Nephron (organoid): ENCODE data around the gene CXCL6.

Experiments used
- H3K27ac Mint-ChIP-seq, 3 experiments: 2 replicates each; pipeline ENCODE4 v1.8.0; 2020; ENCODE audit warnings: mixed read lengths in 3 of 3, mild to moderate bottlenecking in 2 of 3, moderate library complexity in 1 of 3
- H3K27me3 Mint-ChIP-seq: 2 replicates; pipeline ENCODE4 v1.8.0; 2021; ENCODE audit warnings: low read depth, mild to moderate bottlenecking, moderate library complexity, mixed read lengths
- H3K36me3 Mint-ChIP-seq: 2 replicates; pipeline ENCODE4 v1.8.0; 2020; ENCODE audit warnings: low read depth, mixed read lengths
- H3K4me1 Mint-ChIP-seq: 2 replicates; pipeline ENCODE4 v1.8.0; 2020; ENCODE audit warnings: mixed read lengths
- H3K4me3 Mint-ChIP-seq, 3 experiments: 2 replicates each; pipeline ENCODE4 v1.8.0; 2020; ENCODE audit warnings: mild to moderate bottlenecking in 3 of 3, mixed read lengths in 3 of 3, moderate library complexity in 2 of 3
- H3K9me3 Mint-ChIP-seq: 2 replicates; pipeline ENCODE4 v1.8.0; 2020; ENCODE audit warnings: mixed read lengths
- CTCF ChIP-seq, 3 experiments: fragments of 200-600 bp; sonication (generic); IDR thresholded peaks; one replicate each; pipeline ENCODE4 v1.5.0; 2021; ENCODE audit warnings: antibody characterized with exemption in 3 of 3; ENCODE audit not compliant: unreplicated experiment in 3 of 3

The CXCL6 gene

GRCh38 chr4:73810191-73810590, 26.3 kb upstream of the CXCL6 start:
- H3K4me1 Mint-ChIP-seq = no peaks in the 10 kb centered on the region
- H3K9me3 Mint-ChIP-seq = no peaks in the 10 kb centered on the region
- no peaks in the 10 kb centered on the region for H3K27me3 Mint-ChIP-seq
- no peak overlapping the region for H3K4me3 Mint-ChIP-seq
- TF ChIP-seq CTCF (IDR thresholded peaks at IDR 0.05; ENCODE audit: unreplicated experiment in 3 of 3) = no peak
- H3K36me3 Mint-ChIP-seq = no peaks in the 10 kb centered on the region
- no peak overlapping the region for H3K27ac Mint-ChIP-seq

GRCh38 chr4:73811841-73812240, 24.6 kb upstream of the CXCL6 start:
- Mint-ChIP-seq H3K4me1 (no peaks in the 10 kb centered on the region), H3K4me3 (no peak overlapping the region), H3K36me3 (no peaks in the 10 kb centered on the region), H3K27ac (no peak overlapping the region), H3K27me3 (no peaks in the 10 kb centered on the region), H3K9me3 (no peaks in the 10 kb centered on the region)
- TF ChIP-seq CTCF (IDR thresholded peaks at IDR 0.05; ENCODE audit: unreplicated experiment in 3 of 3) = no peak

- Mint-ChIP-seq H3K36me3 (no peaks in the 10 kb centered on the region), H3K4me3 (no peak overlapping the region), H3K9me3 (no peaks in the 10 kb centered on the region), H3K4me1 (no peaks in the 10 kb centered on the region), H3K27me3 (no peaks in the 10 kb centered on the region), H3K27ac (no peak overlapping the region)
- no peak for TF ChIP-seq CTCF (IDR thresholded peaks at IDR 0.05; ENCODE audit: unreplicated experiment in 3 of 3)
Observed at GRCh38 chr4:73814679-73815078, 21.8 kb upstream of the CXCL6 start.

GRCh38 chr4:73815145-73815544, 21.3 kb upstream of the CXCL6 start:
- H3K36me3 Mint-ChIP-seq = no peaks in the 10 kb centered on the region
- no peaks in the 10 kb centered on the region for H3K4me1 Mint-ChIP-seq
- H3K27ac Mint-ChIP-seq = no peak overlapping the region
- H3K9me3 Mint-ChIP-seq = no peaks in the 10 kb centered on the region
- no peaks in the 10 kb centered on the region for H3K27me3 Mint-ChIP-seq
- no peak for TF ChIP-seq CTCF (IDR thresholded peaks at IDR 0.05; ENCODE audit: unreplicated experiment in 3 of 3)
- no peak overlapping the region for H3K4me3 Mint-ChIP-seq

GRCh38 chr4:73816814-73817213, 19.7 kb upstream of the CXCL6 start:
- no peak overlapping the region for H3K27ac Mint-ChIP-seq
- no peaks in the 10 kb centered on the region for H3K36me3 Mint-ChIP-seq
- no peaks in the 10 kb centered on the region for H3K27me3 Mint-ChIP-seq
- H3K4me1 Mint-ChIP-seq = no peaks in the 10 kb centered on the region
- H3K9me3 Mint-ChIP-seq = no peaks in the 10 kb centered on the region
- no peak for TF ChIP-seq CTCF (IDR thresholded peaks at IDR 0.05; ENCODE audit: unreplicated experiment in 3 of 3)
- no peak overlapping the region for H3K4me3 Mint-ChIP-seq

- Mint-ChIP-seq H3K9me3 (no peaks in the 10 kb centered on the region), H3K4me3 (no peak overlapping the region), H3K27ac (no peak overlapping the region), H3K4me1 (no peaks in the 10 kb centered on the region), H3K27me3 (no peaks in the 10 kb centered on the region), H3K36me3 (no peaks in the 10 kb centered on the region)
- TF ChIP-seq CTCF (IDR thresholded peaks at IDR 0.05; ENCODE audit: unreplicated experiment in 3 of 3) = no peak
Observed at GRCh38 chr4:73817341-73817740, 19.1 kb upstream of the CXCL6 start.
